DOHH2 (cell line): ENCODE measurements around the gene EPB41.

ENCODE experiments used
- H3F3A ChIP-seq: fragments of 200-600 bp; sonication (generic), shearing (Covaris generic); 2 replicates; pipeline ENCODE4 v1.6.0; 2016; ENCODE audit warnings: antibody characterized with exemption, mild to moderate bottlenecking; ENCODE audit not compliant: control insufficient read depth, insufficient read depth
- H3K27ac ChIP-seq: fragments of 200-600 bp; sonication (generic); 2 replicates; pipeline ENCODE4 v1.5.1; 2014; ENCODE audit warnings: low read depth, mild to moderate bottlenecking, low read length, moderate library complexity
- H3K27me3 ChIP-seq: fragments of 200-600 bp; sonication (generic); 2 replicates; pipeline ENCODE4 v1.6.1; 2014; ENCODE audit warnings: mild to moderate bottlenecking, low read length, mixed read lengths; ENCODE audit not compliant: control insufficient read depth
- H3K36me3 ChIP-seq: fragments of 200-600 bp; sonication (generic); 2 replicates; pipeline ENCODE4 v1.6.1; 2014; ENCODE audit warnings: mild to moderate bottlenecking, low read length, moderate library complexity, mixed read lengths; ENCODE audit not compliant: control insufficient read depth
- H3K4me1 ChIP-seq: fragments of 200-600 bp; sonication (generic); 2 replicates; pipeline ENCODE4 v1.6.1; 2014; ENCODE audit warnings: mild to moderate bottlenecking, low read length, mixed read lengths; ENCODE audit not compliant: control insufficient read depth
- H3K4me2 ChIP-seq: fragments of 200-600 bp; sonication (generic); 2 replicates; pipeline ENCODE4 v1.6.0; 2014; ENCODE audit warnings: mild to moderate bottlenecking, low read length, moderate library complexity
- H3K4me3 ChIP-seq: fragments of 200-600 bp; sonication (generic); 2 replicates; pipeline ENCODE4 v1.5.1; 2014; ENCODE audit warnings: mild to moderate bottlenecking, low read length, mixed read lengths
- H3K79me2 ChIP-seq: fragments of 200-600 bp; sonication (generic); 2 replicates; pipeline ENCODE4 v1.6.1; 2014; ENCODE audit warnings: mild to moderate bottlenecking, low read length, mixed read lengths; ENCODE audit not compliant: control insufficient read depth
- H3K9me2 ChIP-seq: fragments of 200-600 bp; sonication (generic); replicated peaks from 2 replicates; pipeline ENCODE4 v1.6.1; 2014; ENCODE audit warnings: mild to moderate bottlenecking, low read length, mixed read lengths; ENCODE audit not compliant: control insufficient read depth
- H3K9me3 ChIP-seq: fragments of 200-600 bp; sonication (generic); 2 replicates; pipeline ENCODE4 v1.6.1; 2014; ENCODE audit warnings: antibody characterized with exemption, low read length, mixed read lengths; ENCODE audit not compliant: control insufficient read depth, insufficient read depth
- H4K20me1 ChIP-seq: fragments of 200-600 bp; sonication (generic); 2 replicates; pipeline ENCODE4 v1.6.0; 2014; ENCODE audit warnings: low read depth, mild to moderate bottlenecking, antibody characterized with exemption, low read length, moderate library complexity; ENCODE audit not compliant: control insufficient read depth, insufficient read depth
- CTCF ChIP-seq: fragments of 200-600 bp; sonication (generic); IDR thresholded peaks from one replicate; pipeline ENCODE4 v1.5.1; 2014; ENCODE audit warnings: antibody characterized with exemption, mild to moderate bottlenecking, low read depth, low read length; ENCODE audit not compliant: poor library complexity, severe bottlenecking
- EZH2phosphoT487 ChIP-seq: fragments of 200-600 bp; sonication (generic); IDR thresholded peaks from 2 replicates; pipeline ENCODE4 v1.6.1; 2017; ENCODE audit warnings: borderline replicate concordance, mild to moderate bottlenecking, antibody characterized with exemption, low read length, moderate library complexity, mixed read lengths

Gene EPB41

GRCh38 chr1:28883242-28883616 is 31.1 kb upstream of the EPB41 start:
- Histone ChIP-seq H3K27me3 (no peaks in the 10 kb centered on the region), H3K9me2 (no peaks in the 10 kb centered on the region), H3K4me3 (peak overlapping the region; percentile 46), H3K4me1 (peaks cover 50% of the 10 kb centered on the region), H3K36me3 (no peaks in the 10 kb centered on the region), H4K20me1 (no peaks in the 10 kb centered on the region), H3K9me3 (no peaks in the 10 kb centered on the region), H3K79me2 (peaks cover 7% of the 10 kb centered on the region; the same call in 1 of the 2 replicates), H3F3A (peaks cover 13% of the 10 kb centered on the region), H3K27ac (no peak overlapping the region), H3K4me2 (peak overlapping the region; percentile 89)
- no peak for TF ChIP-seq CTCF
- TF ChIP-seq EZH2phosphoT487: no peak

GRCh38 chr1:28885472-28885877 is 28.9 kb upstream of the EPB41 start:
- Histone ChIP-seq H3K36me3 (no peaks in the 10 kb centered on the region), H3K27ac (peak overlapping the region; percentile 47), H3K4me1 (peaks cover 50% of the 10 kb centered on the region), H3K9me3 (no peaks in the 10 kb centered on the region), H3K9me2 (no peaks in the 10 kb centered on the region), H4K20me1 (peaks cover 3% of the 10 kb centered on the region; the same call in 1 of the 2 replicates), H3K27me3 (no peaks in the 10 kb centered on the region), H3K4me2 (peak overlapping the region; percentile 89), H3K4me3 (peak overlapping the region; percentile 39), H3F3A (peaks cover 13% of the 10 kb centered on the region), H3K79me2 (peaks cover 7% of the 10 kb centered on the region; the same call in 1 of the 2 replicates)
- TF ChIP-seq EZH2phosphoT487: no peak
- no peak for TF ChIP-seq CTCF

DNA sequence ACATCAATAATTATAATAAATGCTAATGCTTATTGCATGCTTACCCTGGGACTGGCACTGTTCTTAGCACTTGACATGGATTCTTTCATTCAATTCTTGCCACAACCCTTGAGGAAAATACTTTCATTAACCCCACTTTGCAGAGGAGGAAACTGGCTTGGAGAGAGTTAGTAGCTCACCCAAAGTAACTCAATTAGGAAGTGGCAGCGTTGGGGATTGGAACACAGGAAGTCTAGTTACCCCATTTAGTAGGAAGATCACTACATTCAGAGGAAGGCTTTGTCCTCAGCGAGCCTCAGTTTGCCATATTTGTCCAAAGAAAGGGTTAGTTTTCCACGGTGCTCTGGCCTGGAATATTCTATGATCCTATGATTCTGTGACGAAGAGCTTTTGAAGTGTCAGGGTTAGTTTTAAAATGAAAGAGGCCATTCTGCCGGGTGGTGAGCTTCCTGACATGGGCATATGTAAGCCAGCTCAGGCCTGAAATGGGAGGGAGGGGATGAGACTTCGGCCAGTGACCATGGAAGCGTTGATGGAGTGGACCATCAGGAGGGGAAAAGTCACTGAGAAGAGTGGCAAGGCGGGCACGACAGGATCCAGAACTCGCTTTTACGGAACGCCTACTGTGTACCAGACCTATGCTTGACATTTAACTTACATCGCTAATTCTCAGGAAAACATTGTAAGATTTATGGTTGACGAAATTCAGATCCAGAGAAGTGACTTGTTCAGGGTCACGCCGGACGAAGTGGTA is 28.2 kb upstream of the EPB41 start:
- Histone ChIP-seq H3K79me2 (peaks cover 7% of the 10 kb centered on the region; the same call in 1 of the 2 replicates), H4K20me1 (peaks cover 3% of the 10 kb centered on the region; the same call in 1 of the 2 replicates), H3K36me3 (no peaks in the 10 kb centered on the region), H3K27ac (peak overlapping the region; percentile 47), H3K9me3 (no peaks in the 10 kb centered on the region), H3F3A (peaks cover 13% of the 10 kb centered on the region), H3K4me1 (peaks cover 50% of the 10 kb centered on the region), H3K9me2 (no peaks in the 10 kb centered on the region), H3K27me3 (no peaks in the 10 kb centered on the region), H3K4me3 (peak overlapping the region; percentile 98), H3K4me2 (peak overlapping the region; percentile 89)
- TF ChIP-seq EZH2phosphoT487: no peak
